ENCODE data around the gene LSMEM2. TPM values are rescaled to one million over a fixed set of nuclear protein-coding genes. Genes with fewer than 3 reads are reported as not detected.

The LSMEM2 gene
- total RNA-seq = not detected

DNA sequence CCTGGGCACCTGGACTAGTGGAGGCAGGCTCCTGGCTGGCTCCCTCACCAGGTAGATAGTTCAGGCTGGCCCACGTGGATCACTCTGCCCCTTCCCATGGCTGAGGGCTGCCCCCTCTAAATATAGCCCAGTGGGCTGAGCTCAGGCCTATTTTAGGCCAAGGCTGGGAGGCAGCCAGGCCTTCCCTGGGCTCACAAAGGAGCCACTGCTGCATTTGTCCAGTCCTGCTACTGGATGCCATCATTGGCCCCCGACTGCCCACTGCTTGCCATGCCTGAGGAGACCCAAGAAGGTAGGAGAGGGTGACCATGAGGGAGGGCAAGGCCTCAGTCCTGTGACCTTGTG is at the start of gene LSMEM2:
LSMEM2 (plus strand) TSS at position 208 of the 345 bp plus-strand sequence; CDS start at position 235, 27 bp downstream.
- DNase-seq (ENCODE audit: extremely low spot score in 2 of 2) = no peak
- Histone ChIP-seq H3K27me3 (no peaks in the 10 kb centered on the region), H3K4me1 (peaks cover 10% of the 10 kb centered on the region), H3K27ac (no peak within 1 kb of the TSS), H3K4me3 (no peak within 1 kb of the TSS), H3K36me3 (no peaks in the 10 kb centered on the region), H3K9me3 (no peaks in the 10 kb centered on the region)
- intact Hi-C loops (cut with DNase I) = loop anchor here (10.0 kb wide), 1 partner anchor 154 kb away; no protein-coding TSS in a partner anchor
- TF ChIP-seq POLR2AphosphoS5 (IDR thresholded peaks at IDR 0.05; ENCODE audit: insufficient read depth in 1 of 2, low read depth in 1 of 2) (no peak), POLR2A (IDR thresholded peaks at IDR 0.05) (no peak)
- TF ChIP-seq, protein P1, sequence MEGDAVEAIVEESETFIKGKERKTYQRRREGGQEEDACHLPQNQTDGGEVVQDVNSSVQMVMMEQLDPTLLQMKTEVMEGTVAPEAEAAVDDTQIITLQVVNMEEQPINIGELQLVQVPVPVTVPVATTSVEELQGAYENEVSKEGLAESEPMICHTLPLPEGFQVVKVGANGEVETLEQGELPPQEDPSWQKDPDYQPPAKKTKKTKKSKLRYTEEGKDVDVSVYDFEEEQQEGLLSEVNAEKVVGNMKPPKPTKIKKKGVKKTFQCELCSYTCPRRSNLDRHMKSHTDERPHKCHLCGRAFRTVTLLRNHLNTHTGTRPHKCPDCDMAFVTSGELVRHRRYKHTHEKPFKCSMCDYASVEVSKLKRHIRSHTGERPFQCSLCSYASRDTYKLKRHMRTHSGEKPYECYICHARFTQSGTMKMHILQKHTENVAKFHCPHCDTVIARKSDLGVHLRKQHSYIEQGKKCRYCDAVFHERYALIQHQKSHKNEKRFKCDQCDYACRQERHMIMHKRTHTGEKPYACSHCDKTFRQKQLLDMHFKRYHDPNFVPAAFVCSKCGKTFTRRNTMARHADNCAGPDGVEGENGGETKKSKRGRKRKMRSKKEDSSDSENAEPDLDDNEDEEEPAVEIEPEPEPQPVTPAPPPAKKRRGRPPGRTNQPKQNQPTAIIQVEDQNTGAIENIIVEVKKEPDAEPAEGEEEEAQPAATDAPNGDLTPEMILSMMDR (IDR thresholded peaks at IDR 0.05) = no peak

DNA sequence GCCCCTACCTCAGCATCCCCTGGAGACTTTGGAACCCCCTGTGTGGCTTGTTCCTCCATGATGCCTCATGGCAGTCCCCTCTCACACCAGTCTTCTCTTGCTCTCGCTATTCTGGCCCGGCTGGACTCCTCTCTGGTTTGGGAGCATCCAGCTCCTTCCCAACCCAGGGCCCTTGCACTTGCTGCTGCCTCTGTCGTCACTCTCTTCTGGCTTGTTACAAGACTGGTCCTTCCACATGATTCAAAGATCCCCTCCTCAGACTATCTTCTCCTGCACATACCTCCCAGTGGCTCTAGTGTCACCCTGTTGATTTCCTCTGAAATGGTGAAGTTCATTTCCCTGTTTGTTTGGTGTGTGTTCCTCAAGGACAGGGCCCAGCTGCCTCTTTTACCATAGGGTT is 49.4 kb upstream of the LSMEM2 start:
- DNase-seq (ENCODE audit: extremely low spot score in 2 of 2) = no peak
- TF ChIP-seq, protein P1 (IDR thresholded peaks at IDR 0.05) = no peak
- TF ChIP-seq POLR2AphosphoS5 (IDR thresholded peaks at IDR 0.05; ENCODE audit: insufficient read depth in 1 of 2, low read depth in 1 of 2) = no peak
- TF ChIP-seq POLR2A (IDR thresholded peaks at IDR 0.05) = no peak
- Histone ChIP-seq H3K36me3 (no peaks in the 10 kb centered on the region), H3K27me3 (no peaks in the 10 kb centered on the region), H3K27ac (peak overlapping the region; percentile 91), H3K9me3 (no peaks in the 10 kb centered on the region), H3K4me3 (no peak overlapping the region), H3K4me1 (peaks cover 25% of the 10 kb centered on the region)
- intact Hi-C loops (cut with DNase I) = loop anchor here (5.0 kb wide), 1 partner anchor 43 kb away; no protein-coding TSS in a partner anchor

DNA sequence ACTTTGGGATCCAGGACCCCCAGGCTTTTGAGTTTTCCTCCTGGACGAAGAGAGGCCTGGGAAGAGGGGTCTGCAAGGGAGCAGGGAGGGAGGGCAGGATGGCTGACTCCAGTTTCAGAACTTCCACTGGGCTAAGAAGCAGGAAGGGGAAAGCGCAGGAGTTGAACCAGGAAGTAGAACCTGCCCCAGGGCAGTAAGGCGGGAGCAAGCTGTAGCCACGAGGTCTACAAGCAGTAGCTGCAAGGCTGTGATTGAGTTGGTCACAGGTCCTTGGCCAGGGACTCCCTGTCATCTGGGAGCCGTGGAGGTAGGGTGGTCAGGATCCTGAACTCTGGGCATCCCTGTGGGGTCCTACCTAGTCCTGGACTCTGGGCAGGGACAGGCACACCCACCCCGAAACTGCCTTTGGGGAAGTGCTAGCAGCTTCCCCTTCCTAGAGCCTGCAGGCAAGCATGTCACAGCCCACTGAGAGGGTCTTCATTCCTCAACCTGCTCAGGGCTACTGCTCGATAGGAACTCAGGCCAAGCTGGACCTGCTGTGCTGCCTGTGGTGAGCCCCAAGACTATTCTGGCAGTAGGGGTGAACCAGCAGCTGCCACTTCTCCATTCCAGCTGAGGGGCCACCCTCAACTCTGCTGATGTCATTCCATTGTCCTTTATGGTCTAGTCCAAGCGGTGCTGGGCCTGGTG is 48.6 kb upstream of the LSMEM2 start:
- intact Hi-C loops (cut with DNase I) = no loop called here
- no peak overlapping the region for H3K4me3 ChIP-seq
- H3K27ac ChIP-seq = peak overlapping the region; percentile 36
- H3K36me3 ChIP-seq = no peaks in the 10 kb centered on the region
- no peaks in the 10 kb centered on the region for H3K9me3 ChIP-seq
- no peaks in the 10 kb centered on the region for H3K27me3 ChIP-seq
- TF ChIP-seq POLR2A (IDR thresholded peaks at IDR 0.05) (no peak), POLR2AphosphoS5 (IDR thresholded peaks at IDR 0.05; ENCODE audit: insufficient read depth in 1 of 2, low read depth in 1 of 2) (no peak)
- TF ChIP-seq, protein P1 (IDR thresholded peaks at IDR 0.05) = no peak
- peaks cover 32% of the 10 kb centered on the region for H3K4me1 ChIP-seq
- no peak for DNase-seq (ENCODE audit: extremely low spot score in 2 of 2)

DNA sequence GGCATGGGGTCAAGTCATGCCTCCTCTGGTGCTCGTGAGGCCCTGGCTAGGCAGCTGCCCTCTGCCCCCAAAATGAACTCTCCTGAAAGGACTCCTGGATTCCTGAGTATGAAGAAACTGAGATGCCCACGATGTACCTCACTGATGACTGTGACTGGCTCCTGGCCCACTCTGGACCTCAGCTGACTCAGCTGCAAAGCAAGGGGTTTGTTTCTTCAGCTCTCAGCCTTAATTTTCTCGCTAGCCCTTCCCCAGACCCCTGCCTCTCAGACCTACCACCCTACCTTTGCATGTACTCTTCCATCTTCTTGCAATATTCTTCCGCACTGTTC is 48.1 kb upstream of the LSMEM2 start:
- no peak overlapping the region for H3K27ac ChIP-seq
- no peaks in the 10 kb centered on the region for H3K36me3 ChIP-seq
- TF ChIP-seq, protein P1 (IDR thresholded peaks at IDR 0.05) = no peak
- TF ChIP-seq POLR2A (IDR thresholded peaks at IDR 0.05) = no peak
- no peak for TF ChIP-seq POLR2AphosphoS5 (IDR thresholded peaks at IDR 0.05; ENCODE audit: insufficient read depth in 1 of 2, low read depth in 1 of 2)
- no peak for DNase-seq (ENCODE audit: extremely low spot score in 2 of 2)
- H3K4me3 ChIP-seq = no peak overlapping the region
- H3K9me3 ChIP-seq = no peaks in the 10 kb centered on the region
- H3K27me3 ChIP-seq = no peaks in the 10 kb centered on the region
- intact Hi-C loops (cut with DNase I) = no loop called here
- H3K4me1 ChIP-seq = peaks cover 32% of the 10 kb centered on the region

DNA sequence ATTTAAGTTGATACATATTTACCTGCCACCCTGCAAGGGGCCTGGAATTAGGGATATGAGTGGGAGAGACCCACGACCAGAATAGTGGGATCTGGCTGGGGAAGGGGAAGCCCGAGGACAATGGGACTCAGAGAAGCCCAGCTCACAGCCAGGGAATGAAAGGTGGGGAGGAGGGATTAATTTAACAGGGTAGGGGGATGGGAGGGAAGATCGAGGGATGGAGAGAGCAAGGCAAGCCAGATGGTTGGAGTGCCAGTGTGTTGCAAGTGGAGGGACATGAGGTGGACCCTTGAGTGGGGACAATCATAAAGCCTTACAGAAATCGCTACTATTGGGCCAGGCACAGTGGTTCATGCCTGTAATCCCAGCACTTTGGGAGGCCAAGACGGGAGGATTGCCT is 47.3 kb upstream of the LSMEM2 start:
- H3K27ac ChIP-seq = no peak overlapping the region
- H3K36me3 ChIP-seq = no peaks in the 10 kb centered on the region
- H3K27me3 ChIP-seq = no peaks in the 10 kb centered on the region
- H3K4me3 ChIP-seq = no peak overlapping the region
- no peak for DNase-seq (ENCODE audit: extremely low spot score in 2 of 2)
- H3K9me3 ChIP-seq = no peaks in the 10 kb centered on the region
- intact Hi-C loops (cut with DNase I) = no loop called here
- H3K4me1 ChIP-seq = peaks cover 27% of the 10 kb centered on the region
- TF ChIP-seq, protein P1 (IDR thresholded peaks at IDR 0.05) = no peak
- TF ChIP-seq POLR2AphosphoS5 (IDR thresholded peaks at IDR 0.05; ENCODE audit: insufficient read depth in 1 of 2, low read depth in 1 of 2) (no peak), POLR2A (IDR thresholded peaks at IDR 0.05) (no peak)

All from vagina (tissue), 2 donors.